NCI-H1092 treated with DMSO at 0.1 percent for 48 hours (cell line): ENCODE data around the gene TRUB2.

Experiments used
- DNase-seq: peaks from one replicate; lab custom pipeline; 2025; lab: John Stamatoyannopoulos, UW

TRUB2 gene

GRCh38 chr9:128271112-128271511 is 51.1 kb downstream of the TRUB2 start:
- no peak for DNase-seq

- DNase-seq: no peak
These were observed 55.2 kb downstream of the TRUB2 start for GRCh38 chr9:128266868-128267590.

GRCh38 chr9:128265348-128265847 is 56.8 kb downstream of the TRUB2 start:
- DNase-seq: no peak

- DNase-seq: no peak
These were observed 59.6 kb downstream of the TRUB2 start for GRCh38 chr9:128262687-128263086.

- DNase-seq: no peak
These were observed 61.9 kb downstream of the TRUB2 start for GRCh38 chr9:128260340-128260739.

GRCh38 chr9:128259156-128259555 is 63.1 kb downstream of the TRUB2 start:
- DNase-seq: no peak

GRCh38 chr9:128258326-128258725 is 63.9 kb downstream of the TRUB2 start:
- DNase-seq: no peak

- DNase-seq: no peak
These were observed 64.3 kb downstream of the TRUB2 start for GRCh38 chr9:128257907-128258306.

- DNase-seq: no peak
These were observed 65.0 kb downstream of the TRUB2 start for GRCh38 chr9:128257086-128257825.
